PC-3 (cell line): Measurements from ENCODE around the gene LKAAEAR1. TPM values are rescaled to one million over a fixed set of nuclear protein-coding genes. Genes with fewer than 3 reads are reported as not detected.

Experiments
- ATAC-seq: fragments of 200-7000 bp; cut with Tn5 transposase; 2 replicates; pipeline ENCODE4 v1.9.1; 2020; ENCODE audit warnings: mild to moderate bottlenecking, moderate library complexity
- BruUV-seq: library from RNA; stranded (reverse); fragments of 400-500 nt; replicated peaks from 2 replicates; lab custom pipeline; 2021; lab: Mats Ljungman, UMichigan
- CTCF ChIA-PET: fragments of 300-600 bp; sonication (Branson Sonifier 250); formaldehyde crosslinking; loops from one replicate; lab custom pipeline; 2022; ENCODE audit warnings: antibody characterized with exemption; lab: Charles Lee
- POLR2A ChIA-PET: fragments of 300-600 bp; sonication (Branson Sonifier 250); formaldehyde crosslinking; loops from one replicate; lab custom pipeline; 2022; ENCODE audit warnings: antibody characterized with exemption; ENCODE audit not compliant: unreplicated experiment; lab: Charles Lee
- DNase-seq: peaks from one replicate; pipeline ENCODE4 v3.0.0-alpha.2; 2015
- H2AFZ ChIP-seq: fragments of 300-600 bp; sonication (generic); 2 replicates; pipeline ENCODE4 v1.6.0; 2016; ENCODE audit warnings: antibody characterized with exemption, low read length
- H3F3A ChIP-seq: fragments of 300-600 bp; sonication (generic); one replicate; pipeline ENCODE4 v1.6.0; 2017; ENCODE audit warnings: antibody characterized with exemption, low read length, control low read depth, mild to moderate bottlenecking; ENCODE audit not compliant: unreplicated experiment
- H3K27ac ChIP-seq: fragments of 300-600 bp; sonication (generic); 2 replicates; pipeline ENCODE4 v1.5.1; 2016; ENCODE audit warnings: mild to moderate bottlenecking, low read length
- H3K27me3 ChIP-seq: fragments of 300-600 bp; sonication (generic); 2 replicates; pipeline ENCODE4 v1.6.1; 2016; ENCODE audit warnings: low read length, mixed read lengths
- H3K36me3 ChIP-seq: fragments of 300-600 bp; sonication (generic); 2 replicates; pipeline ENCODE4 v1.6.1; 2016; ENCODE audit warnings: low read depth, mixed run types, low read length, mixed read lengths
- H3K4me1 ChIP-seq: fragments of 300-600 bp; sonication (generic); 2 replicates; pipeline ENCODE4 v1.5.1; 2016; ENCODE audit warnings: low read length; ENCODE audit not compliant: insufficient read depth
- H3K4me2 ChIP-seq: fragments of 300-600 bp; sonication (generic); 2 replicates; pipeline ENCODE4 v1.6.0; 2016; ENCODE audit warnings: low read length
- H3K4me3 ChIP-seq: fragments of 300-600 bp; sonication (generic); 2 replicates; pipeline ENCODE4 v1.5.1; 2016; ENCODE audit warnings: mild to moderate bottlenecking, low read length, mixed read lengths
- H3K79me2 ChIP-seq: fragments of 300-600 bp; sonication (generic); 2 replicates; pipeline ENCODE4 v1.6.1; 2017; ENCODE audit warnings: low read length, mixed read lengths
- H3K9ac ChIP-seq: fragments of 300-600 bp; sonication (generic); 2 replicates; pipeline ENCODE4 v1.6.0; 2016; ENCODE audit warnings: mild to moderate bottlenecking, low read length
- H3K9me2 ChIP-seq: fragments of 300-600 bp; sonication (generic); replicated peaks from 2 replicates; pipeline ENCODE4 v1.6.1; 2016; ENCODE audit warnings: mixed run types, low read length, mixed read lengths
- H3K9me3 ChIP-seq: fragments of 300-600 bp; sonication (generic); 2 replicates; pipeline ENCODE4 v1.6.1; 2016; ENCODE audit warnings: low read length, mixed read lengths
- H4K20me1 ChIP-seq: fragments of 300-600 bp; sonication (generic); 2 replicates; pipeline ENCODE4 v1.6.1; 2016; ENCODE audit warnings: low read length, mixed read lengths
- EZH2 ChIP-seq: fragments of 300-600 bp; sonication (generic); IDR thresholded peaks from one replicate; pipeline ENCODE4 v1.6.1; 2017; ENCODE audit warnings: antibody characterized with exemption, mild to moderate bottlenecking, low read length; ENCODE audit not compliant: unreplicated experiment
- EZH2phosphoT487 ChIP-seq: fragments of 300-600 bp; sonication (generic); IDR thresholded peaks from 2 replicates; pipeline ENCODE4 v1.6.1; 2018; ENCODE audit warnings: mild to moderate bottlenecking, antibody characterized with exemption, low read length, borderline replicate concordance
- intact Hi-C: fragments of 100-400 bp; cut with micrococcal nuclease; formaldehyde crosslinking; loops from 2 replicates; pipeline ENCODE4 v1.9.0; 2023
- total RNA-seq: library from RNA; depleted of rRNA; stranded (reverse); fragments of >200 nt; gene quantifications from 2 replicates; pipeline ENCODE4 v1.2.3, GENCODE V29; 2014
- TF ChIP-seq, protein P1 (sequence below): fragments of 300-600 bp; sonication (generic); conservative IDR thresholded peaks from 2 replicates; pipeline ENCODE4 v1.5.1; 2017; ENCODE audit warnings: antibody characterized with exemption, low read depth, mild to moderate bottlenecking, low read length

The LKAAEAR1 gene
- total RNA-seq, 1 experiment from 2014 or later: 1.1 TPM

GRCh38 chr20:64080013-64080812 is 4.0 kb downstream of the LKAAEAR1 start, which contains the start of gene OPRL1:
OPRL1 (plus strand) TSS chr20:64080082; CDS start chr20:64092721, 12,639 bp downstream.
- Histone ChIP-seq H2AFZ (peak within 1 kb of the TSS; percentile 93), H3K4me1 (peaks cover 24% of the 10 kb centered on the region), H3K9ac (peak within 1 kb of the TSS; percentile 90), H3K4me3 (peak within 1 kb of the TSS; percentile 97), H3K9me2 (no peaks in the 10 kb centered on the region), H3K4me2 (peak within 1 kb of the TSS; percentile 100), H3K27ac (peak within 1 kb of the TSS; percentile 45), H3K79me2 (peaks cover 19% of the 10 kb centered on the region), H3F3A (no peaks in the 10 kb centered on the region), H4K20me1 (no peaks in the 10 kb centered on the region), H3K9me3 (no peaks in the 10 kb centered on the region), H3K36me3 (no peaks in the 10 kb centered on the region), H3K27me3 (no peaks in the 10 kb centered on the region)
- peak; percentile 21 for ATAC-seq
- TF ChIP-seq EZH2: no peak
- TF ChIP-seq, protein P1, sequence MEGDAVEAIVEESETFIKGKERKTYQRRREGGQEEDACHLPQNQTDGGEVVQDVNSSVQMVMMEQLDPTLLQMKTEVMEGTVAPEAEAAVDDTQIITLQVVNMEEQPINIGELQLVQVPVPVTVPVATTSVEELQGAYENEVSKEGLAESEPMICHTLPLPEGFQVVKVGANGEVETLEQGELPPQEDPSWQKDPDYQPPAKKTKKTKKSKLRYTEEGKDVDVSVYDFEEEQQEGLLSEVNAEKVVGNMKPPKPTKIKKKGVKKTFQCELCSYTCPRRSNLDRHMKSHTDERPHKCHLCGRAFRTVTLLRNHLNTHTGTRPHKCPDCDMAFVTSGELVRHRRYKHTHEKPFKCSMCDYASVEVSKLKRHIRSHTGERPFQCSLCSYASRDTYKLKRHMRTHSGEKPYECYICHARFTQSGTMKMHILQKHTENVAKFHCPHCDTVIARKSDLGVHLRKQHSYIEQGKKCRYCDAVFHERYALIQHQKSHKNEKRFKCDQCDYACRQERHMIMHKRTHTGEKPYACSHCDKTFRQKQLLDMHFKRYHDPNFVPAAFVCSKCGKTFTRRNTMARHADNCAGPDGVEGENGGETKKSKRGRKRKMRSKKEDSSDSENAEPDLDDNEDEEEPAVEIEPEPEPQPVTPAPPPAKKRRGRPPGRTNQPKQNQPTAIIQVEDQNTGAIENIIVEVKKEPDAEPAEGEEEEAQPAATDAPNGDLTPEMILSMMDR: no peak
- TF ChIP-seq EZH2phosphoT487: no peak
- intact Hi-C loops: no loop called here
- TSS peak; percentile 69 for BruUV-seq
- DNase-seq: peak; percentile 16
- ChIA-PET POLR2A (no interaction called here), CTCF (interaction anchor here (0.6 kb wide), 1 partner anchor 498 kb away, joined by 3 read pairs; no protein-coding TSS in a partner anchor)

DNA sequence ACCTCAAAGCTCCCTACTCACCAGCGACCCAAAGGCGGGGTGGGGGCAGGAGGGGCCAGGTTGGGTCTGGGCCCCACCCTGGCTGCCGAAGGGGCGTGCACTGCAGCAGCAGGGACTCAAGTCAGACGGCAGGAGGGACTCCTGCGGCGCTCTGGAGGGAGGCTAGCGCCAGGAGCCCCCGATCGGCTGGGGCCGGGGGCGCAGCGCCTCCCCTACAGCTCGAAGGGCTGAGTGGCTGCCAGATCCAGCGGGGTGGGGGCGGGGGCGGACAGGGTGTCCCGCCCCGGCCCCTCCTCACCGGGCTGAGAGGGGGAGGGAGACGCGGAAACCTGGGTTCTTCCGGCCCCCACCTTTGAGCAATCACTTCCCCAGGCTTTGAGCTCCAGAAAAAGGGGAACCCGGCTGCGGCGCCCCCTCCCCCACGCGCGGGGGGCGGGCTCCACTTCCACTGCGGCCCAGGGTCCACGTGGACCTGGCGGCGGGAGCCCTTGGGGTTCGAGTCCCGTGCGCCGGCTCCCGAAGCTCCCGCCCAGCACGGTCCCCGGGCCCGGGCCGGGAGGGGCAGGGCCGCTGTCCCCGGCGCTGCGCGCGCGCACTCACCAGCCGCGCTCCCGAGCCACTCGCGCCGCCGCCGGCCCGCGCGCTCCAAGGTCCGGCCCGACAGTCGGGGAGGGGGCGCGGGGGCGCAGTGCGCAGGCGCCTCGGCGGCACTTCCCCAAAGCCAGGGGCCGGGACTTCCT is 4.8 kb downstream of the LKAAEAR1 start, which contains the start of gene RGS19:
Gene RGS19 (minus strand): TSS at position 246 of the 740 bp plus-strand sequence. CDS start 2,632 bp downstream, outside the sequence.
- DNase-seq (peak; percentile 86), ATAC-seq (peak; percentile 69)
- H3K4me2 ChIP-seq: peak within 1 kb of the TSS; percentile 100
- H3K4me3 ChIP-seq: peak within 1 kb of the TSS; percentile 97
- intact Hi-C loops: no loop called here
- TF ChIP-seq, protein P1: no peak
- no peak for TF ChIP-seq EZH2phosphoT487
- TF ChIP-seq EZH2: no peak
- ChIA-PET CTCF (no interaction called here), POLR2A (interaction anchor here (0.6 kb wide), 1 partner anchor 517 kb away, joined by 5 read pairs; no protein-coding TSS in a partner anchor)
- H3K9me3 ChIP-seq: no peaks in the 10 kb centered on the region
- peak within 1 kb of the TSS; percentile 93 for H2AFZ ChIP-seq
- H3K79me2 ChIP-seq: peaks cover 19% of the 10 kb centered on the region
- H3K27me3 ChIP-seq: no peaks in the 10 kb centered on the region
- peak within 1 kb of the TSS; percentile 45 for H3K27ac ChIP-seq
- H3K9me2 ChIP-seq: no peaks in the 10 kb centered on the region
- no peaks in the 10 kb centered on the region for H3F3A ChIP-seq
- H3K9ac ChIP-seq: peak within 1 kb of the TSS; percentile 90
- H3K4me1 ChIP-seq: peaks cover 24% of the 10 kb centered on the region
- BruUV-seq: no TSS peak
- H4K20me1 ChIP-seq: no peaks in the 10 kb centered on the region
- H3K36me3 ChIP-seq: no peaks in the 10 kb centered on the region
